ENCODE data around the gene OR1I1. TPM values are rescaled to one million over a fixed set of nuclear protein-coding genes. Genes with fewer than 3 reads are reported as not detected.

The OR1I1 gene
- total RNA-seq, 1 experiment from 2014 or later = not detected

GRCh38 chr19:15108845-15109767 is 27.1 kb downstream of the OR1I1 start:
- no peak overlapping the region for H3K27ac Mint-ChIP-seq
- no peaks in the 10 kb centered on the region for H3K9me3 Mint-ChIP-seq
- ChIA-PET CTCF (interaction anchor here (1.2 to 2.5 kb wide), 2 partner anchors 17 to 69 kb away, joined by 5 to 8 read pairs; no protein-coding TSS in a partner anchor), POLR2A (interaction anchor here (0.6 kb wide), 1 partner anchor 1060 kb away, joined by 3 read pairs; no protein-coding TSS in a partner anchor)
- ATAC-seq = no peak
- DNase-seq (ENCODE audit: low spot score) = no peak
- H3K27me3 Mint-ChIP-seq (ENCODE audit: low read depth) = peaks cover 8% of the 10 kb centered on the region; the same call in 1 of the 2 replicates
- H3K4me1 Mint-ChIP-seq = peaks cover 13% of the 10 kb centered on the region
- no peak for TF ChIP-seq GRHL2 (CRISPR knock-in tag; IDR thresholded peaks at IDR 0.05; ENCODE audit: insufficient replicate concordance, severe bottlenecking)
- no peak for TF ChIP-seq ATF3 (CRISPR knock-in tag; conservative IDR thresholded peaks at IDR 0.05)
- TF ChIP-seq ZBTB43 (CRISPR knock-in tag; IDR thresholded peaks at IDR 0.05) = no peak
- peak; percentile 51; the same call in 1 of the 2 replicates for TF ChIP-seq ZNF263 (CRISPR knock-in tag; IDR thresholded peaks at IDR 0.05; ENCODE audit: low read depth)
- H3K4me3 Mint-ChIP-seq = 0 out of 2 replicates have a peak overlapping the region, but pooled peaks have one; percentile 78
- peaks cover 21% of the 10 kb centered on the region for H3K36me3 Mint-ChIP-seq

- Mint-ChIP-seq H3K27ac (no peak overlapping the region), H3K4me1 (peaks cover 13% of the 10 kb centered on the region), H3K4me3 (no peak overlapping the region), H3K9me3 (no peaks in the 10 kb centered on the region), H3K36me3 (peaks cover 27% of the 10 kb centered on the region), H3K27me3 (ENCODE audit: low read depth) (peaks cover 8% of the 10 kb centered on the region; the same call in 1 of the 2 replicates)
- no peak for DNase-seq (ENCODE audit: low spot score)
- ATAC-seq = no peak
- ChIA-PET CTCF (no interaction called here), POLR2A (no interaction called here)
- TF ChIP-seq CDX4 (CRISPR knock-in tag; IDR thresholded peaks at IDR 0.05; ENCODE audit: borderline replicate concordance) (no peak), PRDM15 (CRISPR knock-in tag; IDR thresholded peaks at IDR 0.05) (no peak), ZNF281 (CRISPR knock-in tag; IDR thresholded peaks at IDR 0.05) (no peak), USF1 (CRISPR knock-in tag; IDR thresholded peaks at IDR 0.05) (no peak), TEAD1 (CRISPR knock-in tag; IDR thresholded peaks at IDR 0.05) (no peak), SP1 (CRISPR knock-in tag; conservative IDR thresholded peaks at IDR 0.05) (no peak), CREM (CRISPR knock-in tag; IDR thresholded peaks at IDR 0.05) (no peak), NR2C2 (CRISPR knock-in tag; IDR thresholded peaks at IDR 0.05) (no peak), ZBTB43 (CRISPR knock-in tag; IDR thresholded peaks at IDR 0.05) (no peak), IRF2 (CRISPR knock-in tag; IDR thresholded peaks at IDR 0.05; ENCODE audit: borderline replicate concordance, low read depth) (no peak), AR (CRISPR knock-in tag; IDR thresholded peaks at IDR 0.05) (no peak), ZNF121 (CRISPR knock-in tag; IDR thresholded peaks at IDR 0.05) (no peak), FOXJ3 (CRISPR knock-in tag; IDR thresholded peaks at IDR 0.05; ENCODE audit: borderline replicate concordance) (no peak)
These were observed 27.9 kb downstream of the OR1I1 start for GRCh38 chr19:15109768-15110417.
